WTC11 (cell line): ENCODE data around the gene EIF4E1B. TPM values are rescaled to one million over a fixed set of nuclear protein-coding genes. Genes with fewer than 3 reads are reported as not detected.
A peak's percentile ranks its signal among the peaks of the same experiment; 100 is the strongest.

Experiments
- ATAC-seq: fragments of 200-7000 bp; cut with Tn5 transposase; 2 replicates; pipeline ENCODE4 v1.10.0; 2021; ENCODE audit warnings: mild to moderate bottlenecking, moderate library complexity
- CTCF ChIA-PET: fragments of 300-600 bp; sonication (Branson Sonifier 250); formaldehyde crosslinking; loops from one replicate; lab custom pipeline; 2021; ENCODE audit warnings: antibody characterized with exemption; lab: Charles Lee
- POLR2A ChIA-PET: fragments of 350-600 bp; sonication (Branson Sonifier 250); formaldehyde crosslinking; loops from one replicate; lab custom pipeline; 2021; ENCODE audit warnings: antibody characterized with exemption; lab: Charles Lee
- DNase-seq: peaks from one replicate; pipeline ENCODE4 v3.0.0; 2021; ENCODE audit warnings: low spot score
- H3K27ac Mint-ChIP-seq: 2 replicates; pipeline ENCODE4 v1.8.0; 2021; ENCODE audit warnings: mixed read lengths
- H3K27me3 Mint-ChIP-seq: 2 replicates; pipeline ENCODE4 v1.8.0; 2021; ENCODE audit warnings: low read depth, mild to moderate bottlenecking, moderate library complexity, mixed read lengths
- H3K36me3 Mint-ChIP-seq: 2 replicates; pipeline ENCODE4 v1.8.0; 2021; ENCODE audit warnings: mixed read lengths
- H3K4me1 Mint-ChIP-seq: 2 replicates; pipeline ENCODE4 v1.8.0; 2022; ENCODE audit warnings: mixed read lengths
- H3K4me3 Mint-ChIP-seq: 2 replicates; pipeline ENCODE4 v1.8.0; 2021; ENCODE audit warnings: mild to moderate bottlenecking, moderate library complexity, mixed read lengths
- H3K9me3 Mint-ChIP-seq: 2 replicates; pipeline ENCODE4 v1.8.0; 2021; ENCODE audit warnings: mixed read lengths
- AR ChIP-seq: fragments of 250-450 bp; sonication (Bioruptor Pico); IDR thresholded peaks from 2 replicates; pipeline ENCODE4 v1.9.0; 2021; ENCODE audit warnings: mild to moderate bottlenecking
- CREB1 ChIP-seq: sonication (generic); formaldehyde crosslinking; IDR thresholded peaks from 2 replicates; pipeline ENCODE4 v1.8.0; 2023; ENCODE audit warnings: mild to moderate bottlenecking, missing genetic modification reagents
- E2F5 ChIP-seq: sonication (generic); formaldehyde crosslinking; IDR thresholded peaks from 2 replicates; pipeline ENCODE4 v1.8.1; 2022; ENCODE audit warnings: mild to moderate bottlenecking, moderate library complexity, missing genetic modification reagents
- JAZF1 ChIP-seq: fragments of 250-450 bp; sonication (Bioruptor Pico); IDR thresholded peaks from 2 replicates; pipeline ENCODE4 v1.9.0; 2021; ENCODE audit warnings: moderate library complexity, mild to moderate bottlenecking, inconsistent platforms
- MYBL2 ChIP-seq: sonication (generic); formaldehyde crosslinking; IDR thresholded peaks from 2 replicates; pipeline ENCODE4 v1.8.1; 2023; ENCODE audit warnings: mild to moderate bottlenecking, moderate library complexity, missing genetic modification reagents
- NR3C1 ChIP-seq: sonication (generic); formaldehyde crosslinking; conservative IDR thresholded peaks from 2 replicates; pipeline ENCODE4 v1.8.1; 2023; ENCODE audit warnings: low read depth, mild to moderate bottlenecking, missing genetic modification reagents
- PRRX2 ChIP-seq: fragments of 250-450 bp; sonication (Bioruptor Pico); IDR thresholded peaks from 2 replicates; pipeline ENCODE4 v1.8.0; 2021; ENCODE audit warnings: mild to moderate bottlenecking
- STAT6 ChIP-seq: sonication (generic); formaldehyde crosslinking; conservative IDR thresholded peaks from 2 replicates; pipeline ENCODE4 v1.8.1; 2023; ENCODE audit warnings: mild to moderate bottlenecking, low read depth, missing genetic modification reagents, moderate library complexity
- TEAD1 ChIP-seq: sonication (generic); formaldehyde crosslinking; IDR thresholded peaks from 2 replicates; pipeline ENCODE4 v1.8.0; 2022; ENCODE audit warnings: mild to moderate bottlenecking, missing genetic modification reagents
- TP53 ChIP-seq: sonication (generic); formaldehyde crosslinking; IDR thresholded peaks from 2 replicates; pipeline ENCODE4 v1.8.1; 2023; ENCODE audit warnings: mild to moderate bottlenecking, missing genetic modification reagents
- ZNF219 ChIP-seq: sonication (generic); formaldehyde crosslinking; IDR thresholded peaks from 2 replicates; pipeline ENCODE4 v1.8.0; 2023; ENCODE audit warnings: missing genetic modification reagents, mild to moderate bottlenecking, borderline replicate concordance
- total RNA-seq: library from RNA; stranded (reverse); gene quantifications from 3 replicates; pipeline ENCODE4 v1.2.3, GENCODE V29; 2021
- TF ChIP-seq, protein P1 (sequence below): sonication (generic); formaldehyde crosslinking; IDR thresholded peaks from 2 replicates; pipeline ENCODE4 v1.8.1; 2023; ENCODE audit warnings: mild to moderate bottlenecking, missing genetic modification reagents, moderate library complexity
- TF ChIP-seq, protein P2 (sequence below): sonication (generic); formaldehyde crosslinking; IDR thresholded peaks from 2 replicates; pipeline ENCODE4 v1.8.0; 2022; ENCODE audit warnings: mild to moderate bottlenecking, missing genetic modification reagents

EIF4E1B gene
- total RNA-seq, 1 experiment from 2014 or later = 0.74 TPM

DNA sequence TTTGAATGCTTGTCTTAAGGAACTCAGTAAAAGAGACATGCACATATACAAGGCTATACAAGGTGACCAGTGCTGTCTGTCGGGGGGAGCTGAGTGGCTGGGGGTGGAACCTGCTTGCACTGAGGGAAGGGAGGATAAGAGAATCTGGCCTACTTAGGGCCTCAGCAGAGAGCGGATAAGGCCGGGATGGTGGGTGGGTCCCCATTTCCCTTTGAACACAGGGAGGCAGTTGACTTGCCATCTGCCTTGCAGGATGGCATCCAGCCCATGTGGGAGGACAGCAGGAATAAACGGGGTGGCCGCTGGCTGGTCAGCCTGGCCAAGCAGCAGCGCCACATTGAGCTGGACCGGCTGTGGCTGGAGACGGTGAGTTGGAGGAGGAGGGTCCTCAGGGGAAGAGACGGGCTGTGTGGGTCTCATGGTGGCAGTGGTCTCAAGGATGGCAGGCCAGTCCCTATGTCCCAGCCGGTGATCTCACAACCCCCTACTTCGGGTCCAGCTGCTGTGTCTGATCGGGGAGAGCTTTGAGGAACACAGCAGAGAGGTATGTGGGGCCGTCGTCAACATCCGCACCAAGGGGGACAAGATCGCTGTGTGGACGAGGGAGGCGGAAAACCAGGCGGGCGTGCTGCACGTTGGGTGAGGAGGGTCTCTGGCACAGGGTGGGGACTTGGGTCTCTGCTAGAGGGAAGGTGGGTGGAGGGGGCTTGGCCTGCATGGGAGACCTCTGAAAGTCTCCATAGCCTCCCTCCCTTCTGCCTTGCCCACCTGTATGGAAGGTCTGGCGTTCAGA is 14.6 kb downstream of the EIF4E1B start:
- peaks cover 33% of the 10 kb centered on the region for H3K4me1 Mint-ChIP-seq
- ChIA-PET POLR2A (no interaction called here), CTCF (interaction anchor here (0.6 to 1.8 kb wide), 2 partner anchors 16 to 26 kb away, joined by 4 to 9 read pairs; no protein-coding TSS in a partner anchor)
- no peak for DNase-seq
- H3K27ac Mint-ChIP-seq = no peak overlapping the region
- no peaks in the 10 kb centered on the region for H3K36me3 Mint-ChIP-seq
- H3K9me3 Mint-ChIP-seq = no peaks in the 10 kb centered on the region
- TF ChIP-seq, protein P1, sequence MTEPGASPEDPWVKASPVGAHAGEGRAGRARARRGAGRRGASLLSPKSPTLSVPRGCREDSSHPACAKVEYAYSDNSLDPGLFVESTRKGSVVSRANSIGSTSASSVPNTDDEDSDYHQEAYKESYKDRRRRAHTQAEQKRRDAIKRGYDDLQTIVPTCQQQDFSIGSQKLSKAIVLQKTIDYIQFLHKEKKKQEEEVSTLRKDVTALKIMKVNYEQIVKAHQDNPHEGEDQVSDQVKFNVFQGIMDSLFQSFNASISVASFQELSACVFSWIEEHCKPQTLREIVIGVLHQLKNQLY (CRISPR knock-in tag) = no peak
- TF ChIP-seq, protein P2, sequence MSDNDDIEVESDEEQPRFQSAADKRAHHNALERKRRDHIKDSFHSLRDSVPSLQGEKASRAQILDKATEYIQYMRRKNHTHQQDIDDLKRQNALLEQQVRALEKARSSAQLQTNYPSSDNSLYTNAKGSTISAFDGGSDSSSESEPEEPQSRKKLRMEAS (CRISPR knock-in tag) = no peak
- TF ChIP-seq STAT6 (no peak), TP53 (CRISPR knock-in tag) (no peak), AR (no peak), E2F5 (CRISPR knock-in tag) (no peak), ZNF219 (CRISPR knock-in tag) (no peak), JAZF1 (CRISPR knock-in tag) (no peak)
- TF ChIP-seq, all 79 proteins: peak for 0
- ATAC-seq = no peak
- Mint-ChIP-seq H3K4me3 (no peak overlapping the region), H3K27me3 (no peaks in the 10 kb centered on the region; the same call in 1 of the 2 replicates)

GRCh38 chr5:176646049-176646706 is 15.7 kb downstream of the EIF4E1B start:
- H3K27me3 Mint-ChIP-seq = no peaks in the 10 kb centered on the region
- peak overlapping the region; percentile 45; the same call in 1 of the 2 replicates for H3K27ac Mint-ChIP-seq
- no peaks in the 10 kb centered on the region for H3K9me3 Mint-ChIP-seq
- ATAC-seq (no peak), DNase-seq (no peak)
- H3K4me1 Mint-ChIP-seq = peaks cover 42% of the 10 kb centered on the region
- CTCF ChIA-PET = interaction anchor here (0.8 to 6.8 kb wide), 4 partner anchors 13 to 242 kb away, joined by 3 to 112 read pairs (median 4); no protein-coding TSS in a partner anchor
- H3K4me3 Mint-ChIP-seq = peak overlapping the region; percentile 63; the same call in 1 of the 2 replicates
- TF ChIP-seq NR3C1 (CRISPR knock-in tag) (0 out of 2 replicates have a peak, but pooled peaks have one; percentile 19), TEAD1 (no peak), PRRX2 (CRISPR knock-in tag) (no peak), CREB1 (no peak), MYBL2 (CRISPR knock-in tag) (no peak)
- no peaks in the 10 kb centered on the region for H3K36me3 Mint-ChIP-seq
- POLR2A ChIA-PET = no interaction called here
